Measurements from ENCODE around the gene JPH3.

Gene JPH3

GRCh38 chr16:87627542-87628245, 25.4 kb downstream of the JPH3 start:
- no peaks in the 10 kb centered on the region for H3K9me2 ChIP-seq (replicated peaks; ENCODE audit: control insufficient read depth, low read length)
- TF ChIP-seq CTCF (IDR thresholded peaks at IDR 0.05; ENCODE audit: low read depth, low read length, poor library complexity, severe bottlenecking) (no peak), EZH2phosphoT487 (IDR thresholded peaks at IDR 0.05; ENCODE audit: borderline replicate concordance, low read length) (no peak)
- peaks cover 22% of the 10 kb centered on the region for H3K27me3 ChIP-seq (ENCODE audit: control insufficient read depth, low read length)
- H3K4me2 ChIP-seq (ENCODE audit: low read length) = no peak overlapping the region
- H3K36me3 ChIP-seq (ENCODE audit: control insufficient read depth, low read length) = no peaks in the 10 kb centered on the region
- no peaks in the 10 kb centered on the region for H3K79me2 ChIP-seq (ENCODE audit: control insufficient read depth, low read length)
- H3F3A ChIP-seq (ENCODE audit: control insufficient read depth, insufficient read depth) = no peaks in the 10 kb centered on the region
- H3K4me1 ChIP-seq (ENCODE audit: control insufficient read depth, low read length) = peaks cover 4% of the 10 kb centered on the region; the same call in 1 of the 2 replicates
- H3K27ac ChIP-seq (ENCODE audit: low read depth, low read length) = no peak overlapping the region
- no peaks in the 10 kb centered on the region for H4K20me1 ChIP-seq (ENCODE audit: control insufficient read depth, insufficient read depth, low read depth, low read length)
- no peak overlapping the region for H3K4me3 ChIP-seq (ENCODE audit: low read length)
- peaks cover 11% of the 10 kb centered on the region for H3K9me3 ChIP-seq (ENCODE audit: control insufficient read depth, insufficient read depth, low read length)

- peaks cover 26% of the 10 kb centered on the region for H3K27me3 ChIP-seq (ENCODE audit: control insufficient read depth, low read length)
These were observed 26.1 kb downstream of the JPH3 start for GRCh38 chr16:87628246-87628923.

GRCh38 chr16:87628940-87629339, 26.6 kb downstream of the JPH3 start:
- no peaks in the 10 kb centered on the region for H3F3A ChIP-seq (ENCODE audit: control insufficient read depth, insufficient read depth)
- no peaks in the 10 kb centered on the region for H3K9me2 ChIP-seq (replicated peaks; ENCODE audit: control insufficient read depth, low read length)
- peaks cover 26% of the 10 kb centered on the region for H3K27me3 ChIP-seq (ENCODE audit: control insufficient read depth, low read length)
- H4K20me1 ChIP-seq (ENCODE audit: control insufficient read depth, insufficient read depth, low read depth, low read length) = no peaks in the 10 kb centered on the region
- H3K36me3 ChIP-seq (ENCODE audit: control insufficient read depth, low read length) = no peaks in the 10 kb centered on the region
- no peak overlapping the region for H3K4me2 ChIP-seq (ENCODE audit: low read length)
- peaks cover 4% of the 10 kb centered on the region; the same call in 1 of the 2 replicates for H3K4me1 ChIP-seq (ENCODE audit: control insufficient read depth, low read length)
- H3K4me3 ChIP-seq (ENCODE audit: low read length) = no peak overlapping the region
- peaks cover 11% of the 10 kb centered on the region for H3K9me3 ChIP-seq (ENCODE audit: control insufficient read depth, insufficient read depth, low read length)
- no peaks in the 10 kb centered on the region for H3K79me2 ChIP-seq (ENCODE audit: control insufficient read depth, low read length)
- TF ChIP-seq CTCF (IDR thresholded peaks at IDR 0.05; ENCODE audit: low read depth, low read length, poor library complexity, severe bottlenecking) (no peak), EZH2phosphoT487 (IDR thresholded peaks at IDR 0.05; ENCODE audit: borderline replicate concordance, low read length) (no peak)
- no peak overlapping the region for H3K27ac ChIP-seq (ENCODE audit: low read depth, low read length)

More at GRCh38 chr16:87628246-87628923, 26.1 kb downstream of the JPH3 start:
- no peaks in the 10 kb centered on the region for H4K20me1 ChIP-seq (ENCODE audit: control insufficient read depth, insufficient read depth, low read depth, low read length)
- H3K4me2 ChIP-seq (ENCODE audit: low read length) = no peak overlapping the region
- no peaks in the 10 kb centered on the region for H3K79me2 ChIP-seq (ENCODE audit: control insufficient read depth, low read length)
- TF ChIP-seq CTCF (IDR thresholded peaks at IDR 0.05; ENCODE audit: low read depth, low read length, poor library complexity, severe bottlenecking) = no peak
- no peak for TF ChIP-seq EZH2phosphoT487 (IDR thresholded peaks at IDR 0.05; ENCODE audit: borderline replicate concordance, low read length)
- no peaks in the 10 kb centered on the region for H3K9me2 ChIP-seq (replicated peaks; ENCODE audit: control insufficient read depth, low read length)
- H3K9me3 ChIP-seq (ENCODE audit: control insufficient read depth, insufficient read depth, low read length) = peaks cover 11% of the 10 kb centered on the region
- H3K27ac ChIP-seq (ENCODE audit: low read depth, low read length) = no peak overlapping the region
- no peaks in the 10 kb centered on the region for H3K36me3 ChIP-seq (ENCODE audit: control insufficient read depth, low read length)
- peaks cover 4% of the 10 kb centered on the region; the same call in 1 of the 2 replicates for H3K4me1 ChIP-seq (ENCODE audit: control insufficient read depth, low read length)
- H3K4me3 ChIP-seq (ENCODE audit: low read length) = no peak overlapping the region
- no peaks in the 10 kb centered on the region for H3F3A ChIP-seq (ENCODE audit: control insufficient read depth, insufficient read depth)

Data from DOHH2 (cell line).